GM12872 (cell line): ENCODE measurements around the gene GNAI3.

Experiments used
- TF ChIP-seq, protein P1 (sequence below): IDR thresholded peaks from 3 replicates; pipeline ENCODE4 v1.5.1; 2011; ENCODE audit warnings: low read depth, mild to moderate bottlenecking, low read length, moderate library complexity; ENCODE audit not compliant: insufficient read depth

GNAI3 gene

GRCh38 chr1:109516872-109517271 is 31.5 kb upstream of the GNAI3 start:
- TF ChIP-seq, protein P1, sequence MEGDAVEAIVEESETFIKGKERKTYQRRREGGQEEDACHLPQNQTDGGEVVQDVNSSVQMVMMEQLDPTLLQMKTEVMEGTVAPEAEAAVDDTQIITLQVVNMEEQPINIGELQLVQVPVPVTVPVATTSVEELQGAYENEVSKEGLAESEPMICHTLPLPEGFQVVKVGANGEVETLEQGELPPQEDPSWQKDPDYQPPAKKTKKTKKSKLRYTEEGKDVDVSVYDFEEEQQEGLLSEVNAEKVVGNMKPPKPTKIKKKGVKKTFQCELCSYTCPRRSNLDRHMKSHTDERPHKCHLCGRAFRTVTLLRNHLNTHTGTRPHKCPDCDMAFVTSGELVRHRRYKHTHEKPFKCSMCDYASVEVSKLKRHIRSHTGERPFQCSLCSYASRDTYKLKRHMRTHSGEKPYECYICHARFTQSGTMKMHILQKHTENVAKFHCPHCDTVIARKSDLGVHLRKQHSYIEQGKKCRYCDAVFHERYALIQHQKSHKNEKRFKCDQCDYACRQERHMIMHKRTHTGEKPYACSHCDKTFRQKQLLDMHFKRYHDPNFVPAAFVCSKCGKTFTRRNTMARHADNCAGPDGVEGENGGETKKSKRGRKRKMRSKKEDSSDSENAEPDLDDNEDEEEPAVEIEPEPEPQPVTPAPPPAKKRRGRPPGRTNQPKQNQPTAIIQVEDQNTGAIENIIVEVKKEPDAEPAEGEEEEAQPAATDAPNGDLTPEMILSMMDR, result no peak

- TF ChIP-seq, protein P1, result no peak
Observed at GRCh38 chr1:109517337-109517736, 31.1 kb upstream of the GNAI3 start.

- TF ChIP-seq, protein P1, result no peak
Observed at GRCh38 chr1:109521002-109521951, 27.1 kb upstream of the GNAI3 start.

- TF ChIP-seq, protein P1, result no peak
Observed at GRCh38 chr1:109522026-109522425, 26.4 kb upstream of the GNAI3 start.

GRCh38 chr1:109523706-109524105 is 24.7 kb upstream of the GNAI3 start:
- TF ChIP-seq, protein P1, result no peak

DNA sequence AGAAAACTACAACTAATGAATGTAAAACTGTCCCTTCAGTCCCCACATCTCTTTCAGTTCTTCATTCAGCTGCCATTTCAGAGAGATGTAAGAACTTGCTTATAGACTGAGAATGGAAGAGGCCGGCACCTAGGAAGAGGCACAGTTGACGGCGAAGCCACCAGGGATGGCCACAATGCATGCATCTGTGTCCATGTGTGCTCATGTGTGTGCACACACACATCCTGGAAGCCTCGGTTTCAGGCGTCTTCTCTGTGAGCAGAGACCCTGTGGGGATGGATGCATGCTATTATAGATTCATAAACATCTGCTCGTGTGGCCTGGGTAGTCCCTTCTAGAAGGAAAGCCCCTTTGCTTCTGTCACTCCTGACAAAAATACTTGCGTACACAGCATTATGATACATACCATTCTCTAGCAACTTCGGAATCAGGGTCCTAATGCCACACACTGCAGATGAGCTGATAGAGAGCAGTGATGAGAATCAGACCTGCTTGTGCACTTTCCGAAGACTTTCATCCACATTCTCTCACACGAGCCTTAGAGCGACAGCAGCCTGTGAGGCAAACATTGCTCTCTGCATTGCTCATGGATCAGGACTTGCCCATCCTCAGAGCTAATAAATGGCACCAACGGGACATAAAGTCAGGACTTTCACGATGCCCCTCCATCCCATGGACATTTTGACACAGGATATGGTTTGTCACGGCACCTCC is 21.2 kb upstream of the GNAI3 start:
- TF ChIP-seq, protein P1, result no peak

DNA sequence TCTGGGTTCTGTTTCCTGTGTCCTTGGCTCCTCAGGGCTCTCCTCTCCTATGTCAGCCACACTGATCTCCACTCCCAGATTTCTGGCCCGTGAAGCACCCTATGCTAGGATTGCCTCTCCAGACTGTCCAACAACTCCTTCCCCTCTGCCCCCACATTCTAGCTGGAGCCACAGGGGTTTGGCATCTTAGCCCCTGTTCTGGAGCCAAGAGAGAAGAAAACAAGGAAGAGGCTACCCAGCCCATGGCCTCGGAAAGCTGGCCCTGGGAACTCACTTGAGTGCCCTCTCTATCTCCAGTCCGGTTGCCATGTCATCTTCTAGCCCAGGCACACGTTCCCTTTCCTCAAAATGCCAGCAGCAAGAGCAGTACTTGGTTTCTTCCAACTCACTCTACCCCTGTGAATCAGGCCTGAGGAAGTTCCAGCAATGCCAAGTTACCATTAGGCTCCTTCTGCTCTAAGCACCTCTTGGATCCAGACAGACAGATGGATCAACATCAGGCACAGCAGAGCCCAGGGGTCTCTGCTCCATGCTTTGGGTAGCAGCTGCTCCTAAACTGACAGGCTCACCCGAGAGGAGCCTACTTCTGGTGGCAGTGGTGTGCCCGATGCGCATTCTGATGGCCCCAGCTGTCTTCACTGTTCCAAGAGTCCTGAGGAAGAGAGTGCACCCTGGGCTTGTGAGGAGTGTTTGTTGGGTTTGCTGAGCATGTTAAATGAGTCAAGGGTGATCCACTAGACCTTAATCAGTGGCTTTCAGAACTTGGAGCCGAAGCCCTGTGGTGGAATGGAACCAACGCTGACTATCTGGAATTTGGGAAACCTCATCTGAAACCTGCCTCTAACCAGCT is 20.3 kb upstream of the GNAI3 start:
- TF ChIP-seq, protein P1, result no peak
